RPMI7951 (cell line): ENCODE data around the gene HIF1A. TPM values are rescaled to one million over a fixed set of nuclear protein-coding genes. Genes with fewer than 3 reads are reported as not detected.
"Not testable (repeated sequence)": the region's sequence is repeated elsewhere in the genome, so short reads cannot be mapped to it uniquely, and the experiment has no call there.

Source experiments
- DNase-seq: peaks from one replicate; pipeline ENCODE4 v3.0.0-alpha.2; 2012; ENCODE audit warnings: low read depth
- total RNA-seq: library from RNA; depleted of rRNA; stranded (reverse); fragments of >200 nt; shearing (Covaris generic); gene quantifications from 2 replicates; pipeline ENCODE4 v1.2.3, GENCODE V29; 2014

HIF1A gene
- total RNA-seq, 1 experiment from 2014 or later, result 270 TPM

- DNase-seq, result no peak
Measured at GRCh38 chr14:61746881-61747280, 51.6 kb downstream of the HIF1A start.

GRCh38 chr14:61747342-61747741, 52.0 kb downstream of the HIF1A start:
- DNase-seq, result no peak

- DNase-seq, result no peak
Measured at GRCh38 chr14:61749264-61749663, 54.0 kb downstream of the HIF1A start.

GRCh38 chr14:61749867-61750266, 54.6 kb downstream of the HIF1A start:
- DNase-seq, result no peak

- no peak for DNase-seq
Measured at GRCh38 chr14:61750708-61751474, 55.6 kb downstream of the HIF1A start.

- DNase-seq, result no peak
Measured at GRCh38 chr14:61751475-61751989, 56.2 kb downstream of the HIF1A start.

GRCh38 chr14:61752626-61753025, 57.3 kb downstream of the HIF1A start:
- DNase-seq, result no peak

GRCh38 chr14:61753631-61754030, 58.3 kb downstream of the HIF1A start:
- DNase-seq, result no peak

GRCh38 chr14:61754627-61755381, 59.5 kb downstream of the HIF1A start:
- DNase-seq, result no peak

- not testable (repeated sequence) for DNase-seq
Measured at GRCh38 chr14:61755382-61755742, 60.0 kb downstream of the HIF1A start.

- DNase-seq, result no peak
Measured at GRCh38 chr14:61756135-61756534, 60.8 kb downstream of the HIF1A start.

- no peak for DNase-seq
Measured at GRCh38 chr14:61759878-61760277, 64.6 kb downstream of the HIF1A start.

GRCh38 chr14:61761557-61761956, 66.2 kb downstream of the HIF1A start:
- no peak for DNase-seq

- DNase-seq, result peak; percentile 96
Measured at GRCh38 chr14:61761959-61762786, 66.9 kb downstream of the HIF1A start, which contains the start of gene SNAPC1. SNAPC1 (plus strand) TSS chr14:61762420; CDS start chr14:61762461, 41 bp downstream.

GRCh38 chr14:61764342-61765122, 69.2 kb downstream of the HIF1A start:
- DNase-seq, result no peak

- peak; percentile 72 for DNase-seq
Measured at GRCh38 chr14:61765225-61765943, 70.1 kb downstream of the HIF1A start.

GRCh38 chr14:61766151-61766550, 70.8 kb downstream of the HIF1A start:
- DNase-seq, result no peak

- no peak for DNase-seq
Measured at GRCh38 chr14:61768240-61768639, 72.9 kb downstream of the HIF1A start.

GRCh38 chr14:61769893-61770292, 74.6 kb downstream of the HIF1A start:
- DNase-seq, result no peak

- peak; percentile 46 for DNase-seq
Measured at GRCh38 chr14:61774861-61775260, 79.5 kb downstream of the HIF1A start.
